Epithelial cell of prostate (primary cell): ENCODE results near the gene CACNG7.
"Not testable (repeated sequence)": the region's sequence is repeated elsewhere in the genome, so short reads cannot be mapped to it uniquely, and the experiment has no call there.

ENCODE experiments used
- DNase-seq: peaks from one replicate; pipeline ENCODE4 v3.0.0-alpha.2; 2011; ENCODE audit warnings: low read depth, low spot score
- H3K27ac ChIP-seq: fragments of 450-650 bp; 2 replicates; pipeline ENCODE4 v1.5.1; 2017; ENCODE audit warnings: mild to moderate bottlenecking

CACNG7 gene

DNA sequence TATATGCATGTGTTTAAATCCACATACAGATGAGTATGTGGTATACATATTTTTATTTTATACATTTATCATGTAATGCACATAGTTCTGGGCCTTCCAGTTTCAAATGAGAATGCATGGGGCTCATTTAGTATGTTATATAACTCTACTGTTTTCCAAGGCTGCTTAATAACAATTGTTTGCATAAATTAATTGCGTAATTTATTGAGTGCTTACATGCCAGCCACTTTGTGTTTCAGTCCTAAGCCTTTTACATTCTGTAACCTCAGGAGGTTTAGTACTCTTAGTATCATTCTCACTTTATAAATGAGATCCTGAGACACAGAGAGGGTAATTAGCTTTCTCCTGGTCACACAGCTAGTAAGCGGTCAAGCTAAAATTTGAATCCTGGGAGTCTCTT, 36.9 kb downstream of the CACNG7 start:
- H3K27ac ChIP-seq: no peak overlapping the region
- DNase-seq: no peak

DNA sequence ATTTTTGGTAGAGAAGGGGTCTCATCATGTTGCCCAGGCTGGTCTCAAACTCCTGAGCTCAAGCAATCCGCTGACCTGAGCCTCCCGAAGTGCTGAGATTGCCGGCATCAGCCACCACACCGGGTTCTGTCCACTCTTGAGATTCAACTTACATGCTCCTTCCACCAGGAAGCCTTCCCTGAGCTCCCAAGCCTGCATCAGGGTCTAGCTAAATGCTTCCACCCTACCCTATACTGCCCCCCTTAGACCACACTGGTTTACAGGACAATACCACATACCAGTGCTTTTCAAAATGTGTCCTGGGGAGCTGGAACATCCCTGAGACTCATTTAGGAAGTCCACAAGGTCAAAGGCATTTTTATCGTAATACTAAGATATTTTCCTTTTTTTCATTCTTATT, 38.5 kb downstream of the CACNG7 start:
- H3K27ac ChIP-seq: no peak overlapping the region
- DNase-seq: no peak

GRCh38 chr19:53948611-53949010, 39.5 kb downstream of the CACNG7 start:
- H3K27ac ChIP-seq, DNase-seq: not testable (repeated sequence)

DNA sequence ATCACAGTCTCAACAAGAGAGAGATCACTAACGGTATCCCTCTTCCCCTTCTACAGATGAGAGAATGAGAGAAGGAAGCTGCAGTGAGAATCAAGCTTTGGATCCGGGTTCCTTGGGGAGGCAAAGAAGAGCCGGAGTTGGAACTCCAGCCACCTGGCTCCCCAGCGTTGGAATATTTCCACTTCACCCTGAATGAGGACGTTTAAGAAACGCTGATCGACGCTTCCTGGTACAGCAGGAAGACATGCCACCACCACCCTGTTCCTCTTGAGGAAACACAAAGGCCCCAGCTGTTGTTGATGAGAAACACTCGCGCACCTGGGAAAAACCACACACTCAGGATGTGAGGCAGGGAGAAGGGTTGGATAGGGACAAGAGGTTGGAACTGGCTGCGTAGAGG, 42.4 kb downstream of the CACNG7 start:
- DNase-seq: no peak

GRCh38 chr19:53951947-53952346, 42.9 kb downstream of the CACNG7 start:
- no peak overlapping the region for H3K27ac ChIP-seq
- DNase-seq: no peak

More for the DNA sequence above, 42.4 kb downstream of the CACNG7 start:
- no peak overlapping the region for H3K27ac ChIP-seq

DNA sequence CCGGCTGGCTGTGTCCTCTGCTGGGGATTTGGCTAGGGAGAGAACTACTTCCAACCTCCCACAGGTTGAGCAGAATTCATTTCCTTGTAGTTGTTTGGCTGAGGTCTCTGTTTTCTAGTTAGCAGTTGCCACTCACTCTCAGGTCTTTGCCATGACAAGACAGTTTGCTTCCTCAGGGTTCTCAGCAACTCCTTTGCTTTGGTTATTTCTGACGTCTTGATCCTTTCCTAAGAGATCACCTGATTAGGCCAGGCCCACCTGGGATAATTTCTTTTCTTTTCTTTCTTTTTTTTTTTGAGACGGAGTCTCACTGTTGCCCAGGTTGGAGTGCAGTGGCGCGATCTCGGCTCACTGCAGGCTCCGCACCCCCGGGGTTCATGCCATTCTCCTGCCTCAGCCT, 44.3 kb downstream of the CACNG7 start:
- no peak overlapping the region for H3K27ac ChIP-seq
- no peak for DNase-seq

DNA sequence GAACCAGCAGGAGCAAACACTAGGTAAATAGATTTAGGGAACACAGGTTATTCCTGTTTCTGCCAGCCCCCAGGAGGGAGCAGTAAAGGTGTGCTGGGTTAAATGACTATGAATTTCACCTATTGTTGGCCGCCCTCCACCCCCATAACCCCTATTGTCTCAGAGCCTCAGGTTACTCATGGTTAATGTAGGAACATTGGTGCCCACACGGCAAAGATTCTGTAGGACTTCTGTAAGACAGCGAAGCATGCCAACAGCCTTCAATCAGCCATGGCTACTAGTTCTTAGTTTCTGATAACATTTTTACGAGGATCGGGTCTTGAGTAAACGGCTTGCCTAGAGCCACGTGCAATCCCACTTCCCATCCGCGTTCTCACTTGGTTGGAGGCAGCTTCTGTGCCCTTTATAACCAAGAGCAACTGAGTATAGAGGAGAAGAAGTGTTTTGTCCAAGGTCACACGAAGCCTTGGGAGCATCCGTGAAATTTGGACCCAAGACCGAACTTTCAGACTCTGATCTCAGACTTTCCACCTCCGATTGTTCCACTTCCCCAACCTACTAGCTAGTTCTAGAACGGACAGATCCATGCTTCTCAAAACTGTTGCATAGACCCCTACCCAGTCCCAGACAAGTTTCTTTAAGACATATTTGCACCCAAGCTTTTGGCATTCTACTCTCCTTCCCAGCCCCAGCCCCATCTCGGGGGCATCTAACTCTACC, 48.5 kb downstream of the CACNG7 start:
- no peak for DNase-seq
- no peak overlapping the region for H3K27ac ChIP-seq

GRCh38 chr19:53958168-53958571, 49.1 kb downstream of the CACNG7 start:
- no peak overlapping the region for H3K27ac ChIP-seq
- DNase-seq: no peak

DNA sequence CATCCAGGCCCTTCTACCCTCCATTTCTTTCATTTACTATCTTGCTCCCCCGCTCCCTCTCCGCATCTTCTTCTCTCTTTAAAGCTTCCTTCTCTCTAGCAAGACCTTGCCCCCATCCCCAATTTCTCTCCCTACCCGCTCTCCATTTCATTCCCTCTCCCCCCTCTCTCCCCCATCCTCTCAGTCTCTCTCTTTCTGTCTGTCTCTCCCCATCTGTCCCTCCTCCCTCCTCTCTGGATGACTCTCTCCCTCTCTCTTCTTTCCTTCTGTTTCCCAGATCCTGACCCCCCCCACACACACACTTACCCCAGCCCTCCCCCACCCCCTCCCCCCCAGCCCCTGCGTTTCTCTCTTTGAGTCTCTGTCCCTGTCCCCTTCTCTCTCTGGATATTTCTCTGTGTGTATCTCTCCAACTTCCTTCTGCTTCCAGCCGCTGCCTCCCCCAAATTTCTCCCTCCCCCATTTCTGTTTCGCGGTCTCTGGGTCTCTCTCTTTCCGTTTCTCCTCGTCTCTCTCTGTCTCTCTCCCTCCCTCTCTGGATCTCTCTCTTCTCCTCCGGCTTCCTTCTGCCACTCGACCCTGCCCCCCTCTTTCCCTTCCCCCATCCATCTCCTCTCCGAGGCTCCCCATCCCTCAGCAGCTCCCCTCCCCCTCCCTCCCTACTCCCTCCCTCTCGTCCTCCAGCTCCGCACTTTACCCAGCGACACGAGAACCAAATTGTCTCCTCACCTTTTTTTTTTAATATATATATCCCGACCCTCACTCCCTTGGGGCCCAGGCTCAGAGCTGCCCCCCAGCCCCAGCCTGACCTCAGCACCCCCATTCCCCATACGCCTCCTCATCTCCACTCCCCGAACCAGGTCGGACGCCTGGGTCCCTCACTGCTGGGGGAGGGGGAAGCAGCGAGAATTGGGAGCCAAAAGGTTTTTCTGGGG, 50.0 kb downstream of the CACNG7 start:
- DNase-seq: no peak
- H3K27ac ChIP-seq: no peak overlapping the region

- no peak overlapping the region for H3K27ac ChIP-seq
- no peak for DNase-seq
These were observed 51.1 kb downstream of the CACNG7 start for GRCh38 chr19:53960187-53960586.

- no peak for DNase-seq
- H3K27ac ChIP-seq: no peak overlapping the region
These were observed 51.8 kb downstream of the CACNG7 start for GRCh38 chr19:53960886-53961285.

GRCh38 chr19:53961523-53962356, 52.7 kb downstream of the CACNG7 start:
- no peak overlapping the region for H3K27ac ChIP-seq
- no peak for DNase-seq

DNA sequence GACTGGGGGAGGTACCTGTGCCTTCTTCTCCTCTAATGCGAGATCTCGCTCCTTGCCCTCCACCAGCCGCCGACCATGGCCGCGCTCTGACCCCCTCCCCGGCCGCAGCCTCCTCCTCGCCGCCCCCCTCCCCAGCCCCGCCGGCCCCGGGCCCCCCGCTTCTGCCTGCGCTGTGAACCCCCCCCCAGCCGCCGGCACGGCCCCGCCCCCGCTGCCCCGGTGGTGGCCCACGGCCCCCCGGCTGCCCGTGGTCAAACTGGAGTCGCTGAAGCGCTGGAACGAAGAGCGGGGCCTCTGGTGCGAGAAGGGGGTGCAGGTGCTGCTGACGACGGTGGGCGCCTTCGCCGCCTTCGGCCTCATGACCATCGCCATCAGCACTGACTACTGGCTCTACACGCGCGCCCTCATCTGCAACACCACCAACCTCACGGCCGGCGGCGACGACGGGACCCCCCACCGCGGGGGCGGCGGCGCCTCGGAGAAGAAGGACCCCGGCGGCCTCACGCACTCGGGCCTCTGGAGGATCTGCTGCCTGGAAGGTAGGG, 53.9 kb downstream of the CACNG7 start, which contains the start of gene CACNG8:
CACNG8 (plus strand) TSS at position 51 of the 545 bp plus-strand sequence.
- no peak for DNase-seq

GRCh38 chr19:53965091-53965490, 56.0 kb downstream of the CACNG7 start:
- DNase-seq: no peak
- no peak overlapping the region for H3K27ac ChIP-seq

More for the DNA sequence above, 53.9 kb downstream of the CACNG7 start, which contains the start of gene CACNG8:
- no peak within 1 kb of the TSS for H3K27ac ChIP-seq

DNA sequence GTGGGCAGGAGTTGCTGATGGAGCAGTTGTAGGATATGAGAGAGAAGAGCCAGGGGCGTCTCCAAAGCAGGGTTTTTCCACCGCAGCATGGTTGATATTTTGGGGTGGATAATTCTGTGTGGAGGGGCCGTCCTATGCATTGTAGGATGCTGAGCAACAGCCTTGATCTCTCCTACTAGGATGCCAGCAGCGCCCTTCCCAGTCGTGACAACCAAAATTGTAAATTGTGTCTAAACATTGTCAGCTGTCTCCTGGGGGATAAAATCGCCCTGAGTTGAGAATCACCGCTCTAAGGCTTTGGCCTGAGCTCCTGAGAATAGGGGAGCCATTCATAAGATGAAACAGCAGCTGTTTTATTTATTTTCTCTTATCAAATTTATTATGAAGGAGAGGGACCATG, 57.9 kb downstream of the CACNG7 start:
- no peak overlapping the region for H3K27ac ChIP-seq
- no peak for DNase-seq

DNA sequence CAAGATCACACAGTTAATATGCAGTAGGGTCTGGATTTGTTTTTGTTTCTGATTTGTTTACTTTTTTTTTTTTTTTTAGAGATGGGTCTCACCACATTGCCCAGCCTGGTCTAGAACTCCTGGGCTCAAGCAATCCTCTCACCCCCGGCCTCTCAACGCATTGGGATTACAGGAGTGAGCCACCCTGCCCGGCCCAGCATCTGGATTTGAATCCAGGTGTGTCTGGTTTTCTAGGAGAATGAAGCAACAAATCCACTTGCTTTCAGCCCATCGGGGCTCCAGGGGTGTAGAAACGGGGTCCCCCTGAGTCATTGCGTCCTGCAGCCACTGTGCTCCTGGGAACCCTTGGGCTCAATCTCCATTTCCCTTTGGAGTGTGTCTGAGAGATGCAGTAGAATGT, 60.3 kb downstream of the CACNG7 start:
- DNase-seq: no peak
- no peak overlapping the region for H3K27ac ChIP-seq

GRCh38 chr19:53971673-53972072, 62.6 kb downstream of the CACNG7 start:
- no peak overlapping the region for H3K27ac ChIP-seq
- no peak for DNase-seq

DNA sequence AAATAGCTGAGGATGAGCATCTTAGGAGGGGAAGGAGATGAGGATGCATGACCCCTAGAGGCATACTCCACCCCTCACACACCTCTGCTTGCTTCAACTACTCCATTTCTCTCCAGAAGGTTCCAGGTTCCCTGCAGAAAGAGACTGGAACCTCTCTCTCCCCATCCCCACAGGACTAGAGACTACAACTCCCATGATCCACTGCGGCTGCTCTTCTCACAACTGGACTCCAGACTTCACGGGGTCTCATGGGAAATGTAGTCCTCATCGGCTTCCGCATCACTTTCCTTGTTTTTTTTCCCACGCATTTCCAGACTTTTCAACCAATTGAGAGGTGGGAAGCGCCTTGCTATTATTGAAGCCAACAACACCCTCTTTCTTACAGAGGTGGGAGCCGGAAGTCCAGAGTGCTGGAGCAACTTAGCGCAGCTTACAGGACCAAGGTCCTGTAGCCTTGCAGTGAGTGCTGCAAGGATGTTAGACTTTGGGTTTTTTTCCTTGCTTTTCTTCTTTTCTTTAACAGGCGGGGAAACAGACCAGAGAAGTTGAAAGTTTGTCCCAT, 68.4 kb downstream of the CACNG7 start:
- no peak overlapping the region for H3K27ac ChIP-seq

DNA sequence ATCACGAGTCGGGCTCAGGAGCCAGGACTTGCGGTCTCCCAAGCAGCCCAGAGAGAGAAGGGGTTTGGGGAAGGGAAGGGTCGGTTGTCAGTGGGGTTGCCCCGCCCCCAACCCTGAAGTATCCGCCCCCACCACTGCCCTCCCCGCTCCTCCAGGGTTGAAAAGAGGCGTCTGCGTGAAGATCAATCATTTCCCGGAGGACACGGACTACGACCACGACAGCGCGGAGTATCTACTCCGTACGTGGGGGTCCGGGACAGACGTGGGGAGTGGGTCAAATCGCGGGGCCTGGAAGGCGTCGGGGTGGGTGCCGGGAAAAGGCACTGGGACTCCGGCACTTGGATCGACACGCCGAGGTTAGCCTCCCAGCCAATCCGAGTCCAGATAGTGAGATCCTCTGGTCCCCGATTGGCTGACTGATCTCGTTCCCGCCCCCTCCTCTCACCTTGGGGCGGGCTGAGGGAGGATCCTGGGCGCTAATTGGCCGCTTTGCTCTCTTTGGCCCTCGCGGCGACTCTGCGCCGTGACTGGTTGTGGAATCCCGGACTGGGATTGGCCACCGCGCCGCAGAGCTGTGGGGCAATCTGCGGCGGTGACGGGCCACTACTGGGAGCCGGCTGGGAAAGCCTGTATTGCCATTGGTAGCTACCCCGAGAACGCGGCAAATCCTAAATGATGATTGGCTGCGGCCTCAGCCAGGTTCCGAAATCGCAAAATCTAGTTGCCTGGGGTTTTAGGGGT, 69.1 kb downstream of the CACNG7 start:
- DNase-seq: no peak
- H3K27ac ChIP-seq: no peak overlapping the region

More for the DNA sequence above, 68.4 kb downstream of the CACNG7 start:
- peak; percentile 8 for DNase-seq
